Gastroesophageal sphincter (tissue), 4 donors: Measurements from ENCODE around the gene FETUB. TPM values are rescaled to one million over a fixed set of nuclear protein-coding genes. Genes with fewer than 3 reads are reported as not detected.

Experiments
- ATAC-seq: fragments of 150-250 bp; one replicate; pipeline ENCODE4 v1.9.1; 2016; ENCODE audit warnings: mild to moderate bottlenecking, moderate library complexity
- H3K27ac ChIP-seq, 4 donors: fragments of 200-600 bp; sonication (generic) in 3 of 4; 1 replicate in 3 of 4; 2 replicates in 1 of 4; pipeline ENCODE4 v1.5.1; 2016 to 2019
- H3K27me3 ChIP-seq: fragments of 200-600 bp; sonication (generic); one replicate; pipeline ENCODE4 v1.5.1; 2019
- H3K36me3 ChIP-seq, 2 donors: fragments of 200-600 bp; sonication (generic); one replicate each; pipeline ENCODE4 v1.5.1; 2019; ENCODE audit warnings: control low read depth in 1 of 2
- H3K4me1 ChIP-seq, 3 donors: fragments of 200-600 bp; sonication (generic); 1 replicate in 2 of 3; 2 replicates in 1 of 3; pipeline ENCODE4 v1.5.1; 2016 to 2019; ENCODE audit warnings: control low read depth in 2 of 3
- H3K4me3 ChIP-seq, 2 donors: fragments of 200-600 bp; sonication (generic); one replicate each; pipeline ENCODE4 v1.5.1; 2019; ENCODE audit warnings: mild to moderate bottlenecking in 1 of 2, moderate library complexity in 1 of 2
- H3K9me3 ChIP-seq, 3 donors: fragments of 200-600 bp; sonication (generic); one replicate each; pipeline ENCODE4 v1.5.1; 2017 to 2019; ENCODE audit warnings: control low read depth in 2 of 3
- EP300 ChIP-seq: sonication (generic); formaldehyde crosslinking; IDR thresholded peaks from one replicate; pipeline ENCODE4 v1.6.1; 2017; ENCODE audit warnings: antibody characterized with exemption, mild to moderate bottlenecking
- POLR2A ChIP-seq, 2 donors: fragments of 450-650 bp; IDR thresholded peaks; one replicate each; pipeline ENCODE4 v1.6.1; 2017; ENCODE audit warnings: antibody characterized with exemption in 2 of 2, mild to moderate bottlenecking in 2 of 2, moderate library complexity in 1 of 2
- POLR2AphosphoS5 ChIP-seq: sonication (generic); formaldehyde crosslinking; IDR thresholded peaks from one replicate; pipeline ENCODE4 v1.6.1; 2017; ENCODE audit warnings: antibody characterized with exemption
- WGBS, 2 donors: methylation state at CpG; one replicate each; pipeline ENCODE4 v1.1.5; 2018; ENCODE audit warnings: low coverage in 1 of 2; 5-methylcytosine and 5-hydroxymethylcytosine counted together
- total RNA-seq, 4 donors: library from RNA; depleted of rRNA; stranded (reverse); fragments of >200 nt; gene quantifications; one replicate each; pipeline ENCODE4 v1.1.0, GENCODE V29; 2016
- TF ChIP-seq, protein P1 (sequence below), 4 experiments: fragments of 200-600 bp in 2 of 4; fragments of 450-650 bp in 2 of 4; sonication (generic) in 1 of 4; IDR thresholded peaks; one replicate each; pipeline ENCODE4 v1.5.1; 2017 to 2019; ENCODE audit warnings: antibody characterized with exemption in 4 of 4, mild to moderate bottlenecking in 2 of 4, moderate library complexity in 2 of 4

Gene FETUB
- total RNA-seq, 4 donors from 2014 or later = not detected

DNA sequence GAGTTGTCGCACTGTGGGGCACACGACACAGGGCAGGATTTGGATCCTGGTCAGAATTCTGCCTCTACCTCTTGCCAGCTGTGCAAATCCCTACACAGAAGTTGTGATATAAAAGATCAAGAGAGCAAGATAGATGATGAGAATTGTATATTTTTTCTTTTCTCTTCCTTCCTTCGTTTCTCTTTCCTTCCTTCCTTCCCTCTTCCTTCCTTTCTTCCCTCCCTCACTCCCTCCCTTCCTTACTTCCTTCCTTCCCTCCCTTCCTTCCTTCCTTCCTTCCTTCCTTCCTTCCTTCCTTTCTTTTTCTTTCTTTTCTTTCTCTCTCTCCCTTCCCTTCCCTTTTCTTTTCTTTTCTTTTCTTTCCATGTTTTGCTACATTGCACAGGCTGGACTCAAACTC is 39.3 kb upstream of the FETUB start:
- H3K27ac ChIP-seq = no peak overlapping the region
- no peaks in the 10 kb centered on the region for H3K9me3 ChIP-seq
- no peak for ATAC-seq
- H3K4me1 ChIP-seq = no peaks in the 10 kb centered on the region
- H3K27me3 ChIP-seq = no peaks in the 10 kb centered on the region
- no peak overlapping the region for H3K4me3 ChIP-seq
- TF ChIP-seq, protein P1, sequence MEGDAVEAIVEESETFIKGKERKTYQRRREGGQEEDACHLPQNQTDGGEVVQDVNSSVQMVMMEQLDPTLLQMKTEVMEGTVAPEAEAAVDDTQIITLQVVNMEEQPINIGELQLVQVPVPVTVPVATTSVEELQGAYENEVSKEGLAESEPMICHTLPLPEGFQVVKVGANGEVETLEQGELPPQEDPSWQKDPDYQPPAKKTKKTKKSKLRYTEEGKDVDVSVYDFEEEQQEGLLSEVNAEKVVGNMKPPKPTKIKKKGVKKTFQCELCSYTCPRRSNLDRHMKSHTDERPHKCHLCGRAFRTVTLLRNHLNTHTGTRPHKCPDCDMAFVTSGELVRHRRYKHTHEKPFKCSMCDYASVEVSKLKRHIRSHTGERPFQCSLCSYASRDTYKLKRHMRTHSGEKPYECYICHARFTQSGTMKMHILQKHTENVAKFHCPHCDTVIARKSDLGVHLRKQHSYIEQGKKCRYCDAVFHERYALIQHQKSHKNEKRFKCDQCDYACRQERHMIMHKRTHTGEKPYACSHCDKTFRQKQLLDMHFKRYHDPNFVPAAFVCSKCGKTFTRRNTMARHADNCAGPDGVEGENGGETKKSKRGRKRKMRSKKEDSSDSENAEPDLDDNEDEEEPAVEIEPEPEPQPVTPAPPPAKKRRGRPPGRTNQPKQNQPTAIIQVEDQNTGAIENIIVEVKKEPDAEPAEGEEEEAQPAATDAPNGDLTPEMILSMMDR (IDR thresholded peaks at IDR 0.05) = no peak
- TF ChIP-seq POLR2AphosphoS5 (no peak), EP300 (no peak), POLR2A (IDR thresholded peaks at IDR 0.05) (no peak)
- 57 to 69% methylated on average over 1 to 3 of the region's 3 CpGs for WGBS, 2 donors
- H3K36me3 ChIP-seq = no peaks in the 10 kb centered on the region

DNA sequence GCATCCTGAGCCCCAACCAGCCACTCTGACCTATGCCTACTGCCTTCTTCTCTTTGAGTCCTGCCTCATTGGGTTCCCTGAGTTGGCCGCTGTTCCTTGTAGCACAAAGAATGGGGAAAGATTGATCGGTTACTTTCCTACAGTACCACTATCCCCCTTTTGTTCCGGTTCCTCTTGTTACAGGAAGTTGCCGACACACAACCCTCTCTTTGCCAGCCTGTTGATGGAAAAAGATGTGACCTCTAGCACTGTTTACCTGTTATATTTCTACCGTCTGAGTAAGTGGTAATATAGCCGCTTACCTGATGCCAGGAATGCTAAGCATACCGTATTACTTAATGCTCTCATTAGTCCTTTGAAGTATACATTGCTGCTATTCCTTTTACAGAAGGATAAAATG is 37.0 kb upstream of the FETUB start:
- 67% methylated on average over 6 of the region's 7 CpGs; no CpG with 5 or more reads in 1 of the 2 donors for WGBS, 2 donors
- Histone ChIP-seq H3K4me1 (no peaks in the 10 kb centered on the region), H3K27me3 (no peaks in the 10 kb centered on the region), H3K9me3 (no peaks in the 10 kb centered on the region), H3K4me3 (no peak overlapping the region), H3K27ac (no peak overlapping the region), H3K36me3 (no peaks in the 10 kb centered on the region)
- ATAC-seq = no peak
- TF ChIP-seq POLR2AphosphoS5 (no peak), EP300 (no peak), POLR2A (IDR thresholded peaks at IDR 0.05) (no peak)
- TF ChIP-seq, protein P1 (IDR thresholded peaks at IDR 0.05) = no peak

GRCh38 chr3:186605078-186605477 is 35.1 kb upstream of the FETUB start:
- no peak for TF ChIP-seq POLR2AphosphoS5
- TF ChIP-seq EP300 = no peak
- TF ChIP-seq, protein P1 (IDR thresholded peaks at IDR 0.05) = no peak
- TF ChIP-seq POLR2A (IDR thresholded peaks at IDR 0.05) = no peak
- H3K27me3 ChIP-seq = no peaks in the 10 kb centered on the region
- no peak overlapping the region for H3K4me3 ChIP-seq
- ATAC-seq = no peak
- no peak overlapping the region for H3K27ac ChIP-seq
- H3K36me3 ChIP-seq = no peaks in the 10 kb centered on the region
- H3K4me1 ChIP-seq = no peaks in the 10 kb centered on the region
- H3K9me3 ChIP-seq = no peaks in the 10 kb centered on the region

- Histone ChIP-seq H3K4me3 (no peak overlapping the region), H3K4me1 (no peaks in the 10 kb centered on the region), H3K27me3 (no peaks in the 10 kb centered on the region), H3K9me3 (no peaks in the 10 kb centered on the region), H3K36me3 (no peaks in the 10 kb centered on the region), H3K27ac (no peak overlapping the region)
- no peak for ATAC-seq
- WGBS, 2 donors = 76 to 80% methylated on average over 3 to 4 of the region's 5 CpGs
- TF ChIP-seq, protein P1 (IDR thresholded peaks at IDR 0.05) = no peak
- TF ChIP-seq POLR2AphosphoS5 = no peak
- TF ChIP-seq POLR2A (IDR thresholded peaks at IDR 0.05) = no peak
- no peak for TF ChIP-seq EP300
These were observed 34.3 kb upstream of the FETUB start for GRCh38 chr3:186605561-186606545.
